H54 (cell line): Measurements from ENCODE around the gene NUTM1.
"Not testable (repeated sequence)": the region's sequence is repeated elsewhere in the genome, so short reads cannot be mapped to it uniquely, and the experiment has no call there.

ENCODE experiments used
- DNase-seq: peaks from one replicate; pipeline ENCODE4 v3.0.0; 2011; ENCODE audit warnings: low spot score, mixed read lengths; ENCODE audit not compliant: insufficient read length
- FAIRE-seq: peaks from 3 replicates; lab custom pipeline; 2011; peaks lifted over from hg19 to GRCh38; lab: Jason Lieb, UNC
- POLR2A ChIP-seq: IDR thresholded peaks from 2 replicates; pipeline ENCODE4 v1.6.1; 2011; ENCODE audit warnings: low read depth, mild to moderate bottlenecking, low read length

NUTM1 gene

GRCh38 chr15:34331809-34332208 is 11.3 kb upstream of the NUTM1 start:
- DNase-seq (no peak), FAIRE-seq (no peak)
- TF ChIP-seq POLR2A, result no peak

- DNase-seq, result no peak
- FAIRE-seq, result no peak
- no peak for TF ChIP-seq POLR2A
These were observed 10.5 kb upstream of the NUTM1 start for GRCh38 chr15:34332553-34333120.

GRCh38 chr15:34334672-34335071 is 8.4 kb upstream of the NUTM1 start:
- no peak for DNase-seq
- TF ChIP-seq POLR2A, result no peak
- FAIRE-seq, result no peak

DNA sequence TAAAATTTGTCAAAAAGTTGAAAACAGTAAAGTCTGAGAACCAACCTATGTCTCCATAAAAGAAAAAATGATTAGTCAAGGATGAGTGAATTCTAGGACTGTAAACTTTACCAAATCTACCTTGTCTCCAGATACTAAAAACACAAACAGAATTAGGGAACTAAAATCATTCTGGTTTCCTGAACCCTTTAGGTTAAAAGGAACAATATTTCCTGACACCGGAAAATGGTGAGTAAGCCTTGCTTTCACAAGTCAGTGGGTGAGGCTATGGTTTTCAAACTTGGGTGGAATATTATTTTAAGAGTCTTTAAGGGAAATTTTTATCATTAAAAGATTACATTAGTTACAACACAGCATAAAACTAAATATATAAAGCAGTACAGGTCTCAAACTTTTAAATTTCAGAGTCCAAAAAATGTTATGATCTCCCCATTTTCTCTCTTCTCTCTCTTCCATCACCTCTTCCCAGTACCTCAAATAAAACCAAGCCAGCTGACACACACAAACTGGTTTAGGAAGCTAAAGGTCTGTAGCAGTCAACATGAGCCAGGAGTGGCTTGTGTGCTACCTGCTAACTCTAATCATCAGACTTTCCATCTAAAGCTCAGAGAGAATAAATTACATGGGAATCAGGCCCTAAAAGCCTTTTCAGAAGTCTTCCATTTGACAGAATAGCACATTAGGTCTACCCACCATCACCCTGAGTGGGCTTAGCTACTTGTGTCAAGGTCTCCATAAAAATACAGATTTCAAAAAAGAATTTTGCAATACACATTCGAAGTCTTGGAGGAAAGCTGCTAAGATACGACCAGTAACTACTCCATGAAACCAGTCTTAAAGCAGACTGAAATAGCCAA is 7.7 kb upstream of the NUTM1 start:
- no peak for DNase-seq
- peak; percentile 70 for FAIRE-seq
- no peak for TF ChIP-seq POLR2A

GRCh38 chr15:34336231-34336990 is 6.7 kb upstream of the NUTM1 start:
- FAIRE-seq (no peak), DNase-seq (no peak)
- TF ChIP-seq POLR2A, result no peak

DNA sequence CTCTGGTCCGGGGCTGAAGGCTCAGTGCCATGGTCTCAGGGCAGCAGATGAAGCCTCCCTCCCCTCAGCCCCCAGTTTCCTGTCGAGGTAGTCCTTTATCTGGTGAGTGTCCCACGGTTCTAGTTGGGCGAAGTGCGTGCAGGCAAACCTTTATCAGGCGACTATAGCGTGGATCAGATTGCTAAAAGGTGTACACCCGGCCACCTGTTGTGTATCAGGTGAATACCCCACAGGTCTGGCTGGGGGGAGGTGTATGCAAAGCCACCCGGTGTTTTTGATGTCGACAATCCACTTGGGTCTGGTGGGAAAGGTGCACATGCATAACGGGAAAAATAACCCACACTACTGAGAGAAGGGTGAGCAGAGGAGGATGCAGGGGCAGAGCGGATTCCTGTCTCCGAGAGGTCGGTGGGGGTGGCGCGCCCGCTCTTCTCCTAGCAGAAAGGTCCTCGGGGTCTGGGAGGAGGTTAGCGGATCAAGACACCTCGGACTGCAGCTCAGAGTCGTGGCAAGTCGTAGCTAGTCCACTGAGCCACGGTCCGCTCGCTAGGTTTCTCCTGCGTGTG is 6.0 kb upstream of the NUTM1 start:
- TF ChIP-seq POLR2A, result no peak
- FAIRE-seq, result no peak
- DNase-seq, result no peak

DNA sequence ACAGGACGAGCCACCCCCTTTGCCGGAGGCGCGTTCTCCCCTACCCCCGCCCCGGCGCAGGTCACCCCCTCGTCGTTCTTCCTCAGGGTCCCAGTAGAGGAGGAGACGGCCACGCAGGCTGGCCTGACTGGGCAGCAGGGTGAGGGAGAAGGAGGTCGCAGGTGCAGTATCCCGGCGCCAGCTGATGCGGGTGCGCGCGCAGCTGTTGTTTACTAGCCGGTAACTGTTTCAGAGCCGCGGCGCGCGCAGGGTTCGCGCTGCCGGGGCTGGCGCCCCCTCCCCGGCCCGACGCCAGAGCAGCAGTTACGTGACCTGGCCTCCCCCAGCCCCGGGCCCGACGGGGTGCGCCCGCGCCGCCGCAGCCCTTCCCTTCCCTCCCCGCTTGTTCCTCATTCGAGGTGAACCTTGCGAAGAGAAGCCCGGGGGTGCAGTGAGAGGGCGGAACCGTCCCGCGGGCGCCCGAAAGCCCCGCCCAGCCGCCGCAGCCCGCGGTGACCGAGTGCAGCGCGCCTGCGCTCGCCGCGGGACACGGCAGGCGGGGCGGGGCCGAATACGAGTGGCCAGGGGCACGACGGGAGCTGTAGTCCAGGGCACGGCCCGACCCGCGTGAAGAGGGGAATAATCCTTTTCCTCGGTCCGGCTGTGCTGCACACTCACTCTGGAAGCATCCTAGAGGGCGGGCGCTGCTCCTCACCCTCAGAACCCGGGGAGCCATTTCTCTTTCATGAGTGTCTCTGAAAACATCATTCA is 5.4 kb upstream of the NUTM1 start, which contains the start of gene SLC12A6:
Gene SLC12A6 (minus strand): TSS at position 225 of the 750 bp plus-strand sequence. CDS start 1,101 bp downstream, outside the sequence.
- TF ChIP-seq POLR2A, result peak; percentile 40; the same call in 1 of the 2 replicates
- FAIRE-seq, result peak; percentile 84
- peak; percentile 91 for DNase-seq

- FAIRE-seq (no peak), DNase-seq (no peak)
- no peak for TF ChIP-seq POLR2A
These were observed 4.8 kb upstream of the NUTM1 start for GRCh38 chr15:34338347-34338746.

GRCh38 chr15:34339946-34340345 is 3.2 kb upstream of the NUTM1 start:
- no peak for DNase-seq
- TF ChIP-seq POLR2A, result no peak
- no peak for FAIRE-seq

DNA sequence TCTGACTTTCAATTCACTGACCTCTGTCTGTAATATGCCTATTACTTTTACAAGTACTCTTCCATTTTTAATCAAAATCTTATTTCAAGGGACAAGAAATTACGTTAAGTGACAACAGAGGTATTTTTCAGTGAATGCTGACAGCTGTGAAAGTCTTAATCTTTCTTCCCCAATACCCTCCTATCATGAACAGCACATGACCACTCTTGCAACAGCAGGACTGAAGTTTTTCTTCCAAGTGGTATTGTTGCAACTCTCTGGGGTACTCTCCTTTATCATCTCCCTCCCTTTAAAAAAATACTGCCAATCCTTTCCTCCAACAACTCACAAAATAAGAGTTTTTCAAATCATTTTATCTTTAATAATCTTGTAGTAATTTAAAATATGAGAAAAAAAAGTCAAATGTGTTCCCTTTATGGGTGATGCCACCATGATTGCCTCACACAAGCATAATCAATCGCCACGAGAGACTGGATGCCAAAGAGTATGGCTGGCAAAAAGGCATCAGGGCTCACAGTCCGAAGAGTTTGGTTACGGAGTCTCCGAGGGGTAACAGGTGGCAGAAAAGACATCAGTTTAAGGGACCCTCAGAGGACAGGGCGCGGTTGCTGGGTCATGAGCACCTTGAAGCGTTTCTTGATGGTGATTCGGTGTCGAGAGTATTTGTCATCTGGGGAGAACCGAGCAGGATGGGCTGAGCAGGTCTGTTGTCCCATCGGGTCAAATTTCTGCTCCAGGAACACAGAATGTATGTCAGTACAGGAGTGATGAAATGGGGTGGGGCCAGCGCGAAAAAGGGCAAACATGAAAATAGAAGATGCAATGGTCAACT is 1.5 kb upstream of the NUTM1 start:
- no peak for FAIRE-seq

DNA sequence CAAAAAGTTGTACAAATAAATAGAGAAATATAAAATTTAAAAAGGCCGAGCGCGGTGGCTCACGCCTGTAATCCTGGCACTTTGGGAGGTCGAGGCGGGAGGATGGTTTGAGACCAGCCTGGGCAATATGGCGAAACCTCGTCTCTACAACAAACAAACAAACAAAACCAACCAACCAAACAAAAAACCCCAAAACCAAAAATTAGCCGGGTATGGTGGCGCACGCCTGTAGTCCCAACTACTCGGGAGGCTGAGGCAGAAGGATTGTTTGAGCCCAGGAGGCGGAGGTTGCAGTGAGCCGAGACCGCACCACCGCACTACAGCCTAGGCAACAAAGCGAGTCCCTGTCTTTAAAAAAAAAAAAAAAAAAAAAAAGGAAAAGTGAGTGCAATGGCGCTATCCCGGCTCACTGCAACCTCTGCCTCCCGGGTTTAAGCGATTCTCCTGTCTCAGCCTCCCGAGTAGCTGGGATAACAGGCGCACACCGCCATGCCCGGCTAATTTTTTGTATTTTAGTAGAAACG is 840 bp upstream of the NUTM1 start:
- not testable (repeated sequence) for DNase-seq, FAIRE-seq

More for the DNA sequence above, 1.5 kb upstream of the NUTM1 start:
- TF ChIP-seq POLR2A, result no peak
- DNase-seq, result no peak
